ENCODE measurements around the gene CDCP1.

GRCh38 chr3:45098310-45098709 lies 47.9 kb downstream of the CDCP1 start:
- TF ChIP-seq GATA3 (IDR thresholded peaks at IDR 0.05; ENCODE audit: low read depth, low read length) (no peak), GATA2 (IDR thresholded peaks at IDR 0.05; ENCODE audit: low read depth, low read length) (no peak)

Measured in SH-SY5Y (cell line).